Left hindlimb (tissue), 1 donor: Measurements from ENCODE around the gene ZCCHC2.
A peak's percentile ranks its signal among the peaks of the same experiment; 100 is the strongest.

Source experiments
- DNase-seq: peaks from one replicate; pipeline ENCODE4 v3.0.0-alpha.2; 2018

The ZCCHC2 gene

GRCh38 chr18:62522504-62523254 lies at the start of gene ZCCHC2:
ZCCHC2 (plus strand) TSS chr18:62523025; CDS start chr18:62523425, 400 bp downstream.
- DNase-seq, result peak; percentile 99

- no peak for DNase-seq
These were observed 43.3 kb upstream of the ZCCHC2 start for GRCh38 chr18:62479574-62479973.

- no peak for DNase-seq
These were observed 41.9 kb upstream of the ZCCHC2 start for GRCh38 chr18:62480927-62481326.

GRCh38 chr18:62484941-62485340 lies 37.9 kb upstream of the ZCCHC2 start:
- no peak for DNase-seq

GRCh38 chr18:62485684-62486083 lies 37.1 kb upstream of the ZCCHC2 start:
- no peak for DNase-seq

DNA sequence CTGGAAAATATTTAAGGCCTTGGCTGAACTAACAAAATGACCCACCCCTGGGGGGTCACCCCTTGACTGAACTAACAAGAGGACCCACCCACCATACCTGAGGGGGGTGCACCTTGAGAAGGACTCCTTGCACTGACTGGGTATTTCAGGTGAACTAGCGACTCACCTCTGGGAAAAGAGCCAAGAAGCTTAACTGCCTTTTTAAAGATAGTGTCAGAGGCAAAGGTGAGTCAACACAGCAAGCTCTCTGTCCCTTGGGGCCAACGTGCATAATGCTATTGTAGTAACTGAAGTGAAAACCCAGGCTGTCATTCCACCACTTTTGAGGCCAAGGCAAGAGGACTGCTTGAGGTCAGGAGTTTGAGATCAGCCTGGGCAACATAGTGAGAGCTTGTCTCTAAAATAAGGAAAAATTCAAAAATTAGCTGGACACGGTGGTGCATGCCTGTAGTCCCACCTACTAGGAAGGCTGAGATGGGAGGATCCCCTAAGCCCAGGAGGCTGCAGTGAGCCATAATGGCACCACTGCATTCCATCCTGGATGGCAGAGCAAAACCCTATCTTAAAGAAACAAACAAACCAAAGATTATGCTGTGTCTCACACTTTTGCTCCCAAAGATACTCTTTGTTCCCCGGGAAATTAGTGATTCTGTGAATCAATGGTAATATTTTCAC lies 36.4 kb upstream of the ZCCHC2 start:
- no peak for DNase-seq

- DNase-seq, result no peak
These were observed 35.7 kb upstream of the ZCCHC2 start for GRCh38 chr18:62487161-62487560.

- DNase-seq, result no peak
These were observed 31.7 kb upstream of the ZCCHC2 start for GRCh38 chr18:62490967-62491695.

GRCh38 chr18:62493033-62493862 lies 29.6 kb upstream of the ZCCHC2 start:
- DNase-seq, result no peak

GRCh38 chr18:62494764-62495163 lies 28.1 kb upstream of the ZCCHC2 start:
- DNase-seq, result no peak

GRCh38 chr18:62496262-62496661 lies 26.6 kb upstream of the ZCCHC2 start:
- no peak for DNase-seq

DNA sequence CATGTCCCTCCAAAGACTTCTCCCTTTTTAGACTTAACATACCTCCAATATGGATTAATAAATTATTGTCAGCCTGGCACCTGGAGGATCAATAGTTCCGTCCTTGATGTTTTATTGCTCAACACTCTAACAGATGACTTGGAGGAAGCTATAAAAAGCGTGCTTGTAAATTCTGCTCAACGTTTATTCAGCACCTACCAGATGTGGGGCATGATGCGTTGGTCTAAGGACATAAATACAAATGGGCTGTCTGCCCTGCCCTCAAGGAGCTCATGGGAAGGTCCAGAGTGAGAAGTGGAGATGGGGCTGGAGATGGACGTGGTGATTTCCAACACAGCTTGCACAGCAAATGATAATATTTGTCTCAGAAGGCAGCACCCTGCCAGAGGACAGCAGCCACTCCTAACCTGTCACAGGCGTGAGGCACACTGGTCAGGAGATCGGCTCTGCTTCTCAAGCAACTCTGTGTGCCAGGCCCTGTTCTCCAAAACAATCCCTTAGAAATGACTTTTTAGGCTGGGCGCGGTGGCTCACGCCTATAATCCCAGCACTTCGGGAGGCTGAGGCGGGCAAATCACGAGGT lies 25.5 kb upstream of the ZCCHC2 start:
- DNase-seq, result no peak

GRCh38 chr18:62498616-62499262 lies 24.1 kb upstream of the ZCCHC2 start:
- DNase-seq, result no peak

GRCh38 chr18:62499263-62499650 lies 23.6 kb upstream of the ZCCHC2 start:
- no peak for DNase-seq

- DNase-seq, result no peak
These were observed 22.7 kb upstream of the ZCCHC2 start for GRCh38 chr18:62500174-62500573.

DNA sequence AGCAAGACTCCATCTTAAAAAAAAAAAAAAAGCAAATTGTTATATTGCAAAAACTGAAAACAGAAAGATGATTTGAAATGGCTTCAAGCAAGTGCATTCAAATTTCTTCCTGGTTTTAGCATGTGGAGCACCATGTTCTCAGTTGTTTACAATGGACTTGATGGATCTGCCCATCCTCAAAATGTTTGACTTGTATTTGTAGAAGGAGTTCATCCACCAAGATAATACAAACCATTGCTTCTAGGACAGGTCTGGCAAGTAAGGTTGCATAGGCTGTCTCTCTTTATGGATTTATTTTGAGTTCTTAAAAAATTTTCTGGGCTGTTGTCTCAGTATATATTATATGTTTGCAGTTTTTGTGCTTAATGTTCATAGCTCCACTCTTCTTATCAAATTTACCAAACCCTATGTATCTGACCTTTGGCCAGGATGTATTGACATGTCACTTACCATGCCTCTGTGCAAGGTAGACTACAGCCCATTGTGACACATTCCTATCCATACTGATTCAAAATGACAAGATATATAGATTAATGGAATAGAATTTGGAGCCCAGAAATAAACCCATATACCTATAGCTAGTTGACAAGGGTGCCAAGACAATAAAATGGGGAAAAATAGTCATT lies 21.7 kb upstream of the ZCCHC2 start:
- DNase-seq, result no peak

- no peak for DNase-seq
These were observed 16.9 kb upstream of the ZCCHC2 start for GRCh38 chr18:62505669-62506494.

DNA sequence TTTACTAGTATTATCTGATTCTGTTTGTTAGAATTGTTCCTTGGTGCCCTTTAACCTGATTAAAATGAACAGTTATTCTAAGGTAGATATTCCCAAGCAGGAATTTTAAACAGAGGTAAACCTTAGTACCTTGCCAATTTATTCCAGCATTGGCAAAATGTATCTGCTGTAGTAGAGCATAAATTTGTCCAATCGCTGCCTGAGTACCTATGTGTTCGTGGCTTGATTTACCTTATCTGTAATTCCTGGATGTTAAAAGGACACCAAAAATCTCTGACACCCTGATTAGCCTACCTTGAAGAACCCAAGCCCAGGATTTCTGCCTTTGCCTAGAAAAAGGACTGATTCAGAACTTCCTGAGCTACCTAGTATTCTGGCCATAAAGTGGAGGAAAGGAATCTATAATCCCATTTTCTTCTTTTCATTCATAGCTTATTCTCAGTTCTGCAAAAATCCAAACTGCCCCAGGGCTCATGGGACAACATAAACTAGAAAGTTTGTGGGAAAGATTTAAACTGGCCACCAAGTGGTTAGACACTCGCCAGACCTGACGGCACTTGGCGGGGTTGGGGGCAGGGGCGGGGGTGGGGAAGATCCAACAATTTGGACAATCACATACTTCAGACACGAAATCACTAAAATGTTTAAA lies 16.2 kb upstream of the ZCCHC2 start:
- no peak for DNase-seq

GRCh38 chr18:62509779-62510178 lies 13.0 kb upstream of the ZCCHC2 start:
- DNase-seq, result no peak

- no peak for DNase-seq
These were observed 12.0 kb upstream of the ZCCHC2 start for GRCh38 chr18:62510789-62511188.
